GM18951 (cell line): Measurements from ENCODE around the gene RPS15.
"Not testable (repeated sequence)": the region's sequence is repeated elsewhere in the genome, so short reads cannot be mapped to it uniquely, and the experiment has no call there.

ENCODE experiments used
- POLR2A ChIP-seq: IDR thresholded peaks from 4 replicates; pipeline ENCODE4 v1.6.1; 2011; ENCODE audit warnings: mild to moderate bottlenecking; ENCODE audit not compliant: insufficient read length, insufficient read depth; ENCODE audit errors: extremely low read depth
- in situ Hi-C: fragments of 300-500 bp; cut with MboI; formaldehyde crosslinking; loops from one replicate; pipeline ENCODE4 v1.12.0; 2022; ENCODE audit warnings: low sequenced_read_pairs, mixed read lengths, inconsistent platforms; ENCODE audit not compliant: unreplicated experiment

The RPS15 gene

DNA sequence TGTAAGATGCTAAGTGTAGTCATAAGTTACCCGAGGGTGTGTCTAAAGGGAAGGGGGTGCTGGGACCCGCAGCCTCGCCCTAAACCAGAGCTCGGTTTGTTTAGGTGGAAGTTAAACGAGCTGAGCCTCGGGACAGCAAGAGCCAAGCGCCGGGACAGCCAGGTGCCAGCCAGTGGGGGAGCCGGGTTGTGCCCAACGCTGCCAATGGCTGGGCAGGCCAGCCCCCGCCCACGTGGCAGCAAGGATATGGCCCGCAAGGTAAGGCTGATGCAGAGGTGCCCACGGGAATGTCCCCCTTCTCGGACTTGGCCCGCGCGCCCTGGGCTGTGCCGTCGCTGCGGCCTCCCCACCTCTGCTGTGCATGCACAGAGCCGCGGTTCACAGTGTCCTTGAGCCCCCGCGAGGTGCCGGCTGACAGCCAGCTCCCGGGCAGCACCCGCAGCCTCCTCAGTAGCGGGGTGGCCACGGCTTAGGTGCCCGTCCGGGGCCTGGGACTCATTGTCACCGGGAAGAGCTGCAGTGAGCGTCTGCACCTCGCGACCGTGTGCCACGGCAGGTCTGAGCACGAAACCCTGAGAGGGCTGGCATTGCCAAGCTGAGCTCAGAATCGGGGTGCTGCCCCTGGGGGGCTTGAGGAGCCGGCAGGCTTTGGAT, 9.3 kb upstream of the RPS15 start:
- TF ChIP-seq POLR2A = no peak
- in situ Hi-C loops = no loop called here

DNA sequence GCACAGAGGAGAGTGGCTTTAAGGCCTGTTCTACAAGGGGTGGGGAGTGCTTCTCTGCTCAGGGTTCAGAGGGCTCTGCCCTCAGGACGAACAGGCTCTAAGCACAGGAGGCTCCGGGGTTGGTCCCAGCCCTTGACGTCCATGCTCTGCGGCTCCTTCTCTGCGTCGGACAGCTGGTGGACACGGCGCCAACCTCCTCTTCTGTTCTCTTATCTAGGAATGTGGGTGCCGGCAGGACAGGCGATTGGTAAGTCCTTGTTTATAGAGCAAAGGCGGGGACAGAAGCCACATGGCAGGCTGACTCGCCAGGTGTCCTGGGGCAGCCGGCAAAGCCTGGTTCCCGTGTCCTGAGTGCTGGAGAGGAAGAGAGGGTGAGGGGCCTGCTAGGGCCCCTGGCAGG, 8.4 kb upstream of the RPS15 start:
- TF ChIP-seq POLR2A = no peak
- in situ Hi-C loops = no loop called here

DNA sequence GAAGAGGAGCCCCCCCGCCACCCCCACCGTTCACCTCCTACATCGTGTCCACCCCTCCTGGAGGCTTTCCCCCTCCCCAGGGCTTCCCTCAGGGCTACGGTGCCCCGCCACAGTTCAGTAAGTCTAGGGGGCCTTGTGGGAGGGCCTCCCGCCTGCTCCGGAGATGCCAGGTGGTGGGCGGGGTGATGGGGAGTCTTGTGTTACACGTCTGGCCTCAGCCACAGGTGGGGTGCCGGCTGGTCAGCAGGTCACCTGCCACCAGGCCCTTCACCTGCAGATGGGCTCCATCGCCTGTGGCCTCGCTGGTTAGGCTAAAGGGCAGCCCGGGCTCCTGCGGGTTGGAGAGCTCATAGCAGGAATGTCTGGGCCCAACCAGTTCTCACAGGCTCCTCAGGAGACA, 8.0 kb upstream of the RPS15 start:
- no peak for TF ChIP-seq POLR2A
- in situ Hi-C loops = no loop called here

DNA sequence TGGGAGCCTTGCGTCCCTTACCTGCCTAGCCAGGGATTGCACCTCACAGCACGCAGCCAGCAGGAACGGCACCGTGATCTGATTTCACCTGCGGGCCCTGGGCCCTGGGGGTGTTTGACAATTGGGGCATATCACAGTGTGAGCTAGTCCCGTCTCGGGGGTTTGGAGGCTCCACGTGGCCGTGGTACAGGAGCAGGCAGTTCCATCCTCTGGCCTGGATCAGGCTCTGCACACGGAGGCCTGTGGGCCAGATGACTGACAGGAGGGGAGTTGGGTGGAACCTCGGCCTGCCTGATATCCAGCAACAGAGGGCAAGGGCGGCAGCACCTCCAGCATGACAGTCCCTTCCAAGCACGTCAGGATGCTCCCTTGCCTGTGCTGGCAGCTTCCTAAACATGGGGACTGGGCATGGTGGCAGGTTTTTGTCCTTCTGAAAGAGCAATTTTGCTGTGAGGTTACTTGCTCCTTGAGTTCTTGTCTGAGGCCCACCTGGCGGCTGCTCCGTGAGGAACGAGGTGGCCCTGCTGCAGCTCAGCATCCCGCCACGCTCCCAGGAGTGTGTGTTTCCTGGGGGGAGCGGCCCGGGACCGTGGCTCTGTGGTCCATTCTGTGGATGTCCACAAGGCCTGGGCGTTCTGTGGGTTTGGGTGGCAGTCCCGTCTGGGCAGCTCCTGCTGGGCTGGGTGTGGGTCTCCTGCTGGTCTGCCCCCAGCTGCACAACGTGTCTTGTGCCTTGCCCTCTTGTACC, 6.3 kb upstream of the RPS15 start:
- in situ Hi-C loops = no loop called here
- TF ChIP-seq POLR2A = no peak

DNA sequence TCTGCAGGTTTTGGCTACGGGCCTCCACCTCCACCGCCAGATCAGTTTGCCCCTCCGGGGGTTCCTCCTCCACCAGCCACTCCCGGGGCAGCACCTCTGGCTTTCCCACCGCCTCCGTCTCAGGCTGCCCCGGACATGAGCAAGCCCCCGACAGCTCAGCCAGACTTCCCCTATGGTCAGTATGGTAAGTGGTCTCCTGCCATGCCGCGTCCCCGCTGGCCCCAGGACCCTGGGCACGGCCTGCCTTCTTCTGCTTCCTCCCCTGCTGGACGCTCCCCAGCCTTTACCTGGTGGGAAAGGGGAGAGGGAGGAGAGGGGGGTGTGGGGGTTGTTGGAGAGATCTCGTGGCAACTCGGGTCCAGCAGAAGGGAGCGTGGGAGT, 5.7 kb upstream of the RPS15 start:
- no peak for TF ChIP-seq POLR2A
- in situ Hi-C loops = no loop called here

DNA sequence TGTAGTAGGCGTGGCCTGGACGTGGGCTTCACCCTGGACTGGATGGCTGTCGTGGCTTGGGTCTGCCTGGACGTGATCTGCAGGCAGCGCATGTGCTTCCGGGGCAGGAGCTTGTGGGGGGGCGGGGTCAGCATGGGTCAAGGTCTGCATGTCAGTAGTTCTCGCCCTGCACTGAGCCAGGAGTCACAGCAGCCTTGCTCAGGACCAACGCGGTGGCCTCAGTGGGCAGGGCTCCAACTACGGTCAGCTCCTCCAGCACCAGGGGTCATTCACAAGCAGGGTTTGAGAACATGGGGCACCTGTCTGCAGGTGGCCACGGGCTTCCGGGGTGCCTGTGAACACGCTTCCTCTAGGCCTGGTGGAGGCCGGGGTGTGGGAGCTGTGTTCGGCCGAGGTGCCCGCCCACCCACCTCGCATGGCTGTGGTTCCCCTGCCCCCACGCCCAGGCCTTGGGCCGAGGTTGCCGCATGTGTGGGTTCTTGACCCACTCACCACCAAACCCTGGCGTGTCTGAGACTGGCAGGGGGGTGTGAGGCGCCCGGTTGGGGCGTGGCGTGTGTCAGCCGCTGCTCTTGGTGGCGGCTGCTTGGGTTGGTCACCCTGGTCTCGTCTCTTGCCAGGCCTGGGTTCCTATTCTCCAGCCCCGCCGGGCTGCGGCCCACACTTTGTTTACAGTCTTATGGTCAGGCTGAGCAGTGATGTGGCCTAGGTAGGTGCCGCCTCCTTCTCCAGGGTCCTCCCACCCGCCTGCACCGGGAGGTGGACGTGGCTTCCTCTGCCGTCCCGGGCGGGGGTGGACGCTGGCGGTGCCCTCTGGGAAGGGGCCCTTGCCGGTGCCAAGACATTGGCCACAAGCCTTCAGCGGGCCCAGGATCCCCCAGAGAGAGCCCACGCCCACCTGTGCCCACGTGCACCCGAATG, 4.8 kb upstream of the RPS15 start:
- no peak for TF ChIP-seq POLR2A
- in situ Hi-C loops = no loop called here

DNA sequence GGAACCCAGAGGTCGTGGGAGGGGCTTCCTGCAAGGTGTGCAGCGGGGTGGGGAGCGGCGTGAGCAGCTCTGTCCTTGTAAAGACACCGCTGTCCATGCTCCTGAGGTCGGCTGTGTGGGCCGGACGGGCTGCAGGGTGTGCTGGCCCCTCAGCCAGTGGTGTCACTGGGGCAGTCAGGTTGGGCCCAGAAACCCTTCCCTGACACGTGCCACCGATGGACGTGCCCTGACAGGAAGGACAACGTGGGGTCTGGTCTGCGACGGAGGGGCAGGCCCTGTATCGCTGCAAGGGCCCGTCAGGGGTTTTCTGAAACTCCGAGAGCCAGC, 4.2 kb upstream of the RPS15 start:
- in situ Hi-C loops = no loop called here
- TF ChIP-seq POLR2A = no peak

DNA sequence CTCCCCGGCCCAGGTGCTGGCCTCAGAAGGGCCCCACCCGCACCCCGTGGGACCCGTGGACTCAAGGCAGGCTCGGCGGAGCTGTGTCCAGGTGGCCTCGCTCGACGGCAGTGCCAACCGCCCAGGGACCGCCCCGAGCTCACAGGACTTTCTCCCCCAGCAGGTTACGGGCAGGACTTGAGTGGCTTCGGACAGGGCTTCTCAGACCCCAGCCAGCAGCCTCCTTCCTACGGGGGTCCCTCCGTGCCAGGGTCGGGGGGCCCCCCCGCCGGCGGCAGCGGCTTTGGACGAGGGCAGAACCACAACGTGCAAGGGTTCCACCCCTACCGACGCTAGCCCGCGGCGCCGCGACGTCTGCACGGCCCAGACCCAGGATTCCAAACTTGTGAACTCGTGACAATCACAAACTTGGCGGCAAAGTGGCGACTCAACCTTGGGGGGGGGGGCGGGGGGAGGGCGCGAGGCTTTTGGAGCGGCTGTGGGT, 3.6 kb upstream of the RPS15 start:
- in situ Hi-C loops = no loop called here
- no peak for TF ChIP-seq POLR2A

DNA sequence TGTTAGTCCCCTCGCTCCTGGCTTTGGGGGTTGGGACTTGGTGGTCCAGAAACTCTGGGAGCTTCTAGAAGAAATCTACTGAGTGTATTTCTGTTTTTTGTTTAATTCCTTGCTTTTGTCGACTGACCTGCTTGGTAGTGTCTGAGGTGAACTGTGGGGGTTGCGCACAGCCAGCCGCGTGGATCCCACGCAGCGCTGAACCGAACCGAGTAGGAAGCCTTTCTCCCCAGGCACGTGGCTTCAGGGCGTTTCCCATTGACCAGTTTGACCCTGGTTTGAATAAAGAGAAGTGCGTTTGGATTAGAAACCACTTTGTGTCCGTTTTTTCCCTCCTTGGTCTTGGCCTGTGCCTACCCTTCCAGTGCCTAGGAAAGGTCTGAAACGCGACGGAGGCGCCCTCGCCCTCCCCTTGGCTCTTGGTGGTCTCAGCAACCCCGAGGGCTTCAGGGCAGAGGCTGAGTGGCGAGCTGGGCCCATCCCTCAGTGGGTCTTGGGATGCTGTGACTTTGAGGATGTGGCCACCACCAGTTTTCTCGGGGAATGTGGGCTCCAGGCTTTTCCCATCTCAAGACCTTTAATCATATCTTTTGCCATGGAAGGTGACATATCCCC, 2.7 kb upstream of the RPS15 start:
- in situ Hi-C loops = no loop called here
- TF ChIP-seq POLR2A = no peak

DNA sequence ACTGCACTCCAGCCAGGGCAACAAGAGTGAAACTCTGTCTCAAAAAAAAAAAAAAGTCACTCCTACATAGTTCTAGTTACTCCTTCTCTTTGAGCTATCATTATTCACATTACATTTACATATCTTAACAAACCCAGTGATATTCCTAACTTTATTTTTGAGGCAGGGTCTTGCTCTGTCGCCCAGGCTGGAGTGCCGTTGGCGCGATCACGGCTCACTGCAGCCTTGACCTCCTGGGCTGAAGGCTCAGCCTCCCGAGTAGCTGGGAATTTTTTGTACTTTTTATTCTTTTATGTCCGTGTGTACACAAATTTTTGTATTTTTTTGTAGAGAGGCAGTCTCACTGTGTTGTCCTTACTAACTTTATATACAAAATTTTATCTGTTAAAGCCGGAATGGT, 587 bp upstream of the RPS15 start:
- TF ChIP-seq POLR2A = no peak
- in situ Hi-C loops = no loop called here

DNA sequence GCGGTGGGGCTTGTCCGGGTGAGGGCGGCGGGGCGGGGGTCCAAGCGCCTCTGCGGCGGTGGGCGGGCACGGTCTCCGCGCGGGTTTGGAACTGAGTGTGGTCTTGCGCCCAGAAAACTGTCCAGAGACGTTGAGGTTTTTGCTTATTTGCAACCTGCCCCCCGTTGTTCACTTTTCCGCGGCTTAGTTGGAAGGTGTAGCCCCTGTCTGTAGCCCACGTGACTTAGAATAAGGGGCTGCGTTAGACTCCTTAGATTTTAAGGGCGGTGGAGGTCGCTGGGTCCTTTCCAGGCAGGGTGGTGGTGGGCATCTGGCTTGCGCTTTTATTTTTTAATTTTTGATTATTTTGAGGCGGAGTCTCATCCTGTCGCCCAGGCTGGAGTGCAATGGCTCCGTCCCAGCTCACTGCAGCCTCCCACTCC, 748 bp downstream of the RPS15 start:
- in situ Hi-C loops = no loop called here

DNA sequence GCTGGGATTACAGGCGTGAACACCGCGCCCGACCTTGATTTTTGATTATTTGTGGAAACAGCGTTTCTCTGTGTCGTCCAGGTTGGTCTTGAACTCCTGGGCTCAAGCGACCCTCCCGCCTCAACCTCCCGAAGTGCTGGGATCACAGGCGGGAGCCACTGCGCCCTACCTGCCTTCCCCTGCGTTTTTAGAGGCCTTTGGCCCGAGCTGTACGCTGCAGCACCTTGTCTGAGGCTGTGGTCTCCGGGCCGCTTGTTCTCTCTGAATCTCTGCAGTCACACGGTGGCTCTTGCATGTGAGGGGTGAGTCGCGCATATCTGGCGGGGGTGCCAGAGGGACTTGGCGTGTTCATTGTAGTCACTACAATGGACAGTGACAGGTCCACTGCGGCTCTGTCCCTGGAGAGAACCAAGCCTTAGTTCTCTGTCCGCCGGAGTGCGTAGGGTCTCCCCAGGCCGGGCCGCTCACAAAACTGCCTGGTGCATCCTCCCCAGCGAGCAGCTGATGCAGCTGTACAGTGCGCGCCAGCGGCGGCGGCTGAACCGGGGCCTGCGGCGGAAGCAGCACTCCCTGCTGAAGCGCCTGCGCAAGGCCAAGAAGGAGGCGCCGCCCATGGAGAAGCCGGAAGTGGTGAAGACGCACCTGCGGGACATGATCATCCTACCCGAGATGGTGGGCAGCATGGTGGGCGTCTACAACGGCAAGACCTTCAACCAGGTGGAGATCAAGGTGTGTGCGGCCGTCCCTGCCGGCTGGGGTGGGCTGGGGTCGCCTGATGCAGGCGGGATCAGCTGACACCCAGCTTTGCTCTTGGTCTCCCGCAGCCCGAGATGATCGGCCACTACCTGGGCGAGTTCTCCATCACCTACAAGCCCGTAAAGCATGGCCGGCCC, 1.6 kb downstream of the RPS15 start:
- in situ Hi-C loops = not testable (repeated sequence)

More for the DNA sequence above, 748 bp downstream of the RPS15 start:
- no peak for TF ChIP-seq POLR2A
